Measurements from ENCODE around the gene USP53.

- no peak for TF ChIP-seq TOX (CRISPR knock-in tag; IDR thresholded peaks at IDR 0.05; ENCODE audit: borderline replicate concordance)
- TF ChIP-seq ZNF565 (CRISPR knock-in tag; conservative IDR thresholded peaks at IDR 0.05; ENCODE audit: low read depth), result no peak
- TF ChIP-seq ARNTL (CRISPR knock-in tag; IDR thresholded peaks at IDR 0.05; ENCODE audit: borderline replicate concordance, low read depth), result no peak
- no peak for TF ChIP-seq GLIS3 (CRISPR knock-in tag; IDR thresholded peaks at IDR 0.05)
- no peak for TF ChIP-seq ESRRG (CRISPR knock-in tag; IDR thresholded peaks at IDR 0.05)
- no peak for TF ChIP-seq PATZ1 (CRISPR knock-in tag; IDR thresholded peaks at IDR 0.05; ENCODE audit: borderline replicate concordance)
- no peak for TF ChIP-seq CREB5 (CRISPR knock-in tag; IDR thresholded peaks at IDR 0.05; ENCODE audit: low read depth)
- TF ChIP-seq OSR1 (CRISPR knock-in tag; IDR thresholded peaks at IDR 0.05), result no peak
- TF ChIP-seq ZNF8 (CRISPR knock-in tag; IDR thresholded peaks at IDR 0.05), result no peak
- TF ChIP-seq, protein P1, sequence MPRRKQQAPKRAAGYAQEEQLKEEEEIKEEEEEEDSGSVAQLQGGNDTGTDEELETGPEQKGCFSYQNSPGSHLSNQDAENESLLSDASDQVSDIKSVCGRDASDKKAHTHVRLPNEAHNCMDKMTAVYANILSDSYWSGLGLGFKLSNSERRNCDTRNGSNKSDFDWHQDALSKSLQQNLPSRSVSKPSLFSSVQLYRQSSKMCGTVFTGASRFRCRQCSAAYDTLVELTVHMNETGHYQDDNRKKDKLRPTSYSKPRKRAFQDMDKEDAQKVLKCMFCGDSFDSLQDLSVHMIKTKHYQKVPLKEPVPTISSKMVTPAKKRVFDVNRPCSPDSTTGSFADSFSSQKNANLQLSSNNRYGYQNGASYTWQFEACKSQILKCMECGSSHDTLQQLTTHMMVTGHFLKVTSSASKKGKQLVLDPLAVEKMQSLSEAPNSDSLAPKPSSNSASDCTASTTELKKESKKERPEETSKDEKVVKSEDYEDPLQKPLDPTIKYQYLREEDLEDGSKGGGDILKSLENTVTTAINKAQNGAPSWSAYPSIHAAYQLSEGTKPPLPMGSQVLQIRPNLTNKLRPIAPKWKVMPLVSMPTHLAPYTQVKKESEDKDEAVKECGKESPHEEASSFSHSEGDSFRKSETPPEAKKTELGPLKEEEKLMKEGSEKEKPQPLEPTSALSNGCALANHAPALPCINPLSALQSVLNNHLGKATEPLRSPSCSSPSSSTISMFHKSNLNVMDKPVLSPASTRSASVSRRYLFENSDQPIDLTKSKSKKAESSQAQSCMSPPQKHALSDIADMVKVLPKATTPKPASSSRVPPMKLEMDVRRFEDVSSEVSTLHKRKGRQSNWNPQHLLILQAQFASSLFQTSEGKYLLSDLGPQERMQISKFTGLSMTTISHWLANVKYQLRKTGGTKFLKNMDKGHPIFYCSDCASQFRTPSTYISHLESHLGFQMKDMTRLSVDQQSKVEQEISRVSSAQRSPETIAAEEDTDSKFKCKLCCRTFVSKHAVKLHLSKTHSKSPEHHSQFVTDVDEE (CRISPR knock-in tag; IDR thresholded peaks at IDR 0.05), result no peak
Observed at GRCh38 chr4:119240568-119240967, 28.1 kb downstream of the USP53 start.
